GM18505 (cell line): ENCODE results near the gene KLRC2.
"Not testable (repeated sequence)": the region's sequence is repeated elsewhere in the genome, so short reads cannot be mapped to it uniquely, and the experiment has no call there.

ENCODE experiments used
- ATAC-seq: cut with Tn5 transposase; IDR thresholded peaks from one replicate; pipeline ENCODE4 v1.9.1; 2021; ENCODE audit not compliant: unreplicated experiment
- POLR2A ChIP-seq: IDR thresholded peaks from 4 replicates; pipeline ENCODE4 v1.6.1; 2011; ENCODE audit warnings: borderline replicate concordance; ENCODE audit not compliant: insufficient read depth, insufficient read length; ENCODE audit errors: extremely low read depth

Gene KLRC2

GRCh38 chr12:10435816-10436215, at the start of gene KLRC2:
KLRC2 (minus strand) TSS chr12:10436010; CDS start chr12:10435986, 24 bp downstream.
- not testable (repeated sequence) for ATAC-seq

DNA sequence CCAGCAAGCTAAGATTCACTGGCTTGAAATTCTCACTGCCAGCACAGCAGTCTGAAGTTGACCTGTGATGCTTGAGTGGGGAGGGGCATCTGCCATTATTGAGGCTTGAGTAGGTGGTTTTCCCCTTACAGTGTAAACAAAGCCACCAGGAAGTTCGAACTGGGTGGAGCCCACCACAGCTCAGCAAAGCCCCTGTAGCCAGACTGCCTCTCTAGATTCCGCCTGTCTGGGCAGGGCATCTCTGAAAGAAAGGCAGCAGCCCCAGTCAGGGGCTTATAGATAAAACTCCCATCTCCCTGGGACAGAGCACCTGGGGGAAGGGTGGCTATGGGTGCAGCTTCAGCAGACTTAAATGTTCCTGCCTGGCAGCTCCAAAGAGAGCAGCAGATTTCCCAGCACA, 46.1 kb upstream of the KLRC2 start:
- not testable (repeated sequence) for ATAC-seq

GRCh38 chr12:10472808-10473207, 37.0 kb upstream of the KLRC2 start:
- not testable (repeated sequence) for ATAC-seq

- no peak for TF ChIP-seq POLR2A
- ATAC-seq = no peak
Measured at GRCh38 chr12:10469701-10470100, 33.9 kb upstream of the KLRC2 start.

DNA sequence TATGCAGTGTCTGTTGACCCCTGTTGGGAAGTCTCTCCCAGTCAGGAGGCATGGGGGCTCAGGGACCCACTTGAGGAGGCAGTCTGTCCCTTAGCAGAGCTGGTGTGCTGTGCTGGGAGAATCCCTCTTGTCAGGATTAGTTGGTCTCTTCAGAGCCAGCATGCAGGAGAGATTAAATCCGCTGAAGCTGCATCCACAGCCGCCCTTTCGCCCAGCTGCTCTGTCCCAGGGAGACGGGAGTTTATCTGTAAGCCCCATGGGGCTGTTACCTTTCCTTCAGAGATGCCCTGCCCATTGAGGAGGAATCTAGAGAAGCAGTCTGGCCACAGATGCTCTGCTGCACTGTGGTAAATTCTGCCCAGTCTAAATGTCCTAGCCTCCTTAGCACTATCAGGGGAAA, 30.5 kb upstream of the KLRC2 start:
- TF ChIP-seq POLR2A = no peak
- ATAC-seq = no peak

GRCh38 chr12:10457760-10458159, 21.9 kb upstream of the KLRC2 start:
- ATAC-seq = no peak
- TF ChIP-seq POLR2A = no peak

DNA sequence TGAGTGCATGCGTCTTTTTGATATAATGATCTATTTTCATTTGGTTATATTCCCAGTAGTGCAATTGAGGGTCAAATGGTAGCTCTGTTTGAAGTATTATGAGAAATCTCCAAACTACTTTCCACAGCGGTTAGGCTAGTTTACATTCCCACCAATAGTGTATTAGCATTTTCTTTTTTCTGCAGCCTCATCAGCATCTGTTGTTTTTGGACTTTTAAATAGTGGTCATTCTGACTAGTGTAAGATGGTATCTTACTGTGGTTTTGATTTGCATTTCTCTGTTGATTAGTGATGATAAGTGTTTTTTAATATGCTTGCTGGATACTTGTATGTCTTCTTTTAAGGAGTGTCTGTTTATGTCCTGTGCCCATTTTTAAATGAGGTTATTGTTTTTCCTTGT, 21.0 kb upstream of the KLRC2 start:
- no peak for ATAC-seq

GRCh38 chr12:10455766-10456165, 20.0 kb upstream of the KLRC2 start:
- no peak for TF ChIP-seq POLR2A
- no peak for ATAC-seq

More for the DNA sequence above, 21.0 kb upstream of the KLRC2 start:
- TF ChIP-seq POLR2A = no peak

DNA sequence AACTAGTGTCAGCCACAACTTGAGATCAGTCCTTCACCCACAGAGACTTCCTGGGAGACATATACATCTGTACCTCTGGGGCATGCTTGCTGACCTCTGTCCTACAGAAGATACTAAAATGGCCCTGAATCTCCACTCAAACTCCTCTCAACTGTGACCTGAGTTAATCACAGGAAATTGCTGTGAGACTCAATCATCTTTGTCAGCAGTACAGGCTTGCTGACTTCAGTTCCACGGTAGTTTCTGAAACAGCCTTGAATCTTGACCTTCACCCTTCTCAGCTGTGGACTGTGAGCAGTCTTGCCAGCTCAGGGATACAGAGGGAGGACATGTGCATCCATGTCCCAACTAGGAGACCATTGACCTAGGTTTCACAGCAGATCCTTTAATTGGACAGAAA, 18.7 kb upstream of the KLRC2 start:
- TF ChIP-seq POLR2A = no peak
- ATAC-seq = no peak

DNA sequence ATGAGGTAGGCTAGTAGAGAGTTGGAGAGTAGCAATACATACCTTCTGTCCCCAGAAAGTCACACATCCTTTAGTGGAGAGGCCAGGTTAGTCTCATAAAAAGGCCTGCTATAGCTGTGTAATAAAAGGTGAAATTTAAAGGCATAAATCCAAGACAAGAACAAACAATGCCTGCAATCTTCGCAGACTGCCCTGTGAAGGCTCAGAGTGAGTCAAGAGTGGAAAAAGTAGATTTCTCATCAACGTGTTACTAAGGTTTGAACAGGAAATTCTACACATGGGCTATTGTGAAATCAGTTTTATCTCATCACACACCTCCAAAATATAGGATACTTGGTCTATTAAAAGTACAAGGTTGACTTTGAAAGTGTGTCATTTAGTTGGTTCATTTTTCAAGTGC, 17.3 kb upstream of the KLRC2 start, which contains the start of gene KLRC1:
KLRC1 (minus strand) TSS at position 222 of the 400 bp plus-strand sequence. CDS start 2,221 bp downstream, outside the sequence.
- ATAC-seq = no peak
- TF ChIP-seq POLR2A = no peak

DNA sequence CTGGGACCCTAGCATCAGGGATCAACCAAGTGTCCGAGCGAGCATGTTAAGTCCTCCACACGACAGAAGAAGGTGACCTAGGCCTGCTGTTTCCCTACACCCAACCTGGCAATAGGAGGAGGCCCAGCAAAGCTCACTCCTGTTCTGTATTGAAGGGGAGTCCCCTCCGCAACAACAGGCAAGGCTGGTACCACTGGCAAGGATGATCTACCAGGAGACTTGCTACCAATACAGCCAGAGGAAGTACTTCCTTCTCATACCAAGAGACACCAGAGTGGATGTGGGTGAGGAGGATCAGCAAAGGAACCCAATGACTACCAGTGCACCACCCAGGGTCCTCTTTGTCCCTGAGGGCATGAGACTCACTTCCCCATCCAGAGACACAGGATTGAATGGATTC, 12.4 kb upstream of the KLRC2 start:
- ATAC-seq = no peak

DNA sequence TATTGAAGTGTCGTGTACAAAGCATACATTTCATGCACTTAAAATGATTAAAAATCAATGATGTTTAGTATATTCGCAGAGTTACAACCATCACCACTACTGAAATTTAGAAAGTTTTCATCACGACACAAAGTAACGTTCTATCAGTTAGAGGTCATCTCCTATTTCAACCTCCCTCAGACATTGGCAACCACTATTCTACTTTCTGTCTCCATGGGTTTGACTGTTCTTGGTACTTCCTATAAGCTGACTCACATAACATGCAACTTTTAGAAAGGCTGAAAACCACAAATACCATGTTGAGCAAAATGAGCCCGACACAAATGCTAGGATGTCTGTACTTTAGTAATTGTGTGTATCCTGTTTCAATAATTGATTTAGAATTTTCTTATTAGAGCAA, 10.2 kb upstream of the KLRC2 start:
- not testable (repeated sequence) for ATAC-seq

More for the DNA sequence above, 12.4 kb upstream of the KLRC2 start:
- no peak for TF ChIP-seq POLR2A

DNA sequence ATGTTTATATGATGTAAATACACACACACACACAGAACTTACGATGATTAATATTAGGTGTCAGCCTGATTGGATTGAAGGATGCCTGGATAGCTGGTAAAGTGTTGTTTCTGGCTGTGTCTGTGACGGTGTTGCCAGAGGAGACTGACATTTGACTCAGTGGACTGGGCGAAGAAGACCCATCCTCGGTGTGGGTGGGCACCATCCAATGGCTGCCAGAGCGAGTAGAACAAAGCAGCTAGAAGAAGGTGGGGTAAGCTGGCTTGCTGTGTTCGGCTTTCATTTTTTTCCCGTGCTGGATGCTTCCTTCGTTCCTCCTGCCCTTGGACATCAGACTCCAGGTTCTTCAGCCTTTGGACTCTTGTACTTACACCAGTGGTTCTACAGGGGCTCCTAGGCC, 5.3 kb upstream of the KLRC2 start:
- not testable (repeated sequence) for ATAC-seq

GRCh38 chr12:10439608-10440274, 3.9 kb upstream of the KLRC2 start:
- not testable (repeated sequence) for ATAC-seq

DNA sequence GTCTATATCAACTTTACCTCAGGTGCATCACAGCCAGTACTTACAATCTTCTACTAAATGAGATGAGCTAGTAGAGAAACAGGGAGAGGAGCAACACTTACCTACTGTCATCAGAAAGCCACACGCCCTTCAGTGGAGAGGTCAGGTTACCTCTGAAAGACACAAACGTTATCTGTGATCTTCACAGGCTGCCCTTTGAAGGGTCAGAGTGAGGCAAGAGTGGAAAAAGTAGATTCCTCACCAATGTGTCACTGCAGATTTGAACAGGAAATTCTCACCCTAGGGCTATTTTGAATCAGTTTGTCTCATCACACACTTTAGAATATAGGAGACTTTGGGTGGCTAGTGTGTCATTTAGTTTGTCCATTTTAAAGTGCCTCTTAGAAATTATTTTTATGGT, 1.8 kb upstream of the KLRC2 start:
- ATAC-seq = not testable (repeated sequence)

- not testable (repeated sequence) for ATAC-seq
Measured at GRCh38 chr12:10430623-10431022, 5.2 kb downstream of the KLRC2 start.

DNA sequence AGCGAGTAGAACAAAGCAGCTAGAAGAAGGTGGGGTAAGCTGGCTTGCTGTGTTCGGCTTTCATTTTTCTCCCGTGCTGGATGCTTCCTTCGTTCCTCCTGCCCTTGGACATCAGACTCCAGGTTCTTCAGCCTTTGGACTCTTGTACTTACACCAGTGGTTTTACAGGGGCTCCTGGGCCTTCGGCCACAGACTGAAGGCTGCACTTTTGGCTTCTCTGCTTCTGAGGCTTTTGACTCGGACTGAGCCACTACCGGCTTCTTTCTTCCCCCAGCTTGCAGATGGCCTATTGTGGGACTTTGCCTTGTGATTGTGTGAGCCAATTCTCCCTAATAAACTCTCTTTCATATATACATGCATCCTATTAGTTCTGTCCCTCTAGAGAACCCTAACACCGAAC, 9.9 kb downstream of the KLRC2 start:
- ATAC-seq = not testable (repeated sequence)

- not testable (repeated sequence) for ATAC-seq
Measured at GRCh38 chr12:10424260-10424899, 11.4 kb downstream of the KLRC2 start.

- not testable (repeated sequence) for ATAC-seq
Measured at GRCh38 chr12:10422159-10422558, 13.7 kb downstream of the KLRC2 start.

DNA sequence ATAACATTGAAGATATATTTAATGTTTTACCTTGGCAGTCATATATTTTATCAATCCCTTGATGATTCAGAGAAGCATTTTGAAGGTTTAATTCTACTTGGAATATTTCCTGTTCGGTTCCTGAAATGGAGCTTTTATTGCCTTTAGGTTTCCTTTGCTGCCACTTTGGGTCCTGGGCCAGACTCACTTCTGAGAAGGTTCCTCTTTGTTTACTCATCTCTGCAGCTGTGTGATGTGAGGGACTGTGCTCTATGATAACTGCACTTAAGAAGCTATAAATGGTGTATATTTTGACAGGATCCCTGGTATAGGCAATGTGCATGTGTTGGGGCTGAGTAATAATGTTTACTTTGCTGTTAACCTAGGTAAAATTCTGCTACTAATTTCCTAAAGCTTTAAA, 15.5 kb downstream of the KLRC2 start, which contains the start of gene KLRC3:
KLRC3 (minus strand) TSS at position 262 of the 400 bp plus-strand sequence; CDS start at position 217, 45 bp downstream.
- not testable (repeated sequence) for ATAC-seq
